ENCODE data around the gene GLIPR2.

GLIPR2 gene

GRCh38 chr9:36190388-36191289 lies 54.1 kb downstream of the GLIPR2 start, which contains the start of gene CLTA:
Gene CLTA (plus strand): TSS chr9:36190921. CDS start chr9:36191057, 136 bp downstream.
- TF ChIP-seq CTCF (IDR thresholded peaks at IDR 0.05) = peak; percentile 65

GRCh38 chr9:36191290-36191645 lies 54.7 kb downstream of the GLIPR2 start:
- no peak for TF ChIP-seq CTCF (IDR thresholded peaks at IDR 0.05)

GRCh38 chr9:36191686-36192085 lies 55.2 kb downstream of the GLIPR2 start:
- TF ChIP-seq CTCF (IDR thresholded peaks at IDR 0.05) = no peak

GRCh38 chr9:36192196-36192595 lies 55.7 kb downstream of the GLIPR2 start:
- no peak for TF ChIP-seq CTCF (IDR thresholded peaks at IDR 0.05)

- TF ChIP-seq CTCF (IDR thresholded peaks at IDR 0.05) = no peak
These were observed 56.5 kb downstream of the GLIPR2 start for GRCh38 chr9:36193023-36193422.

- TF ChIP-seq CTCF (IDR thresholded peaks at IDR 0.05) = no peak
These were observed 57.9 kb downstream of the GLIPR2 start for GRCh38 chr9:36194326-36195000.

GRCh38 chr9:36204906-36205547 lies 68.5 kb downstream of the GLIPR2 start:
- TF ChIP-seq CTCF (IDR thresholded peaks at IDR 0.05) = no peak

Data from LNCAP (cell line).